H9 (cell line): ENCODE measurements around the gene NCKAP5. TPM values are rescaled to one million over a fixed set of nuclear protein-coding genes. Genes with fewer than 3 reads are reported as not detected.

Experiments
- DNase-seq: peaks from one replicate; pipeline ENCODE4 v3.0.0-alpha.2; 2017
- H2AFZ ChIP-seq: one replicate; pipeline ENCODE4 v1.6.1; 2013; ENCODE audit warnings: mild to moderate bottlenecking, low read length, control low read depth, moderate library complexity
- H2AK5ac ChIP-seq: 2 replicates; pipeline ENCODE4 v1.6.1; 2013; ENCODE audit warnings: low read length, control low read depth, mixed read lengths; ENCODE audit not compliant: insufficient read length
- H2BK120ac ChIP-seq: one replicate; pipeline ENCODE4 v1.6.1; 2013; ENCODE audit warnings: low read depth, mild to moderate bottlenecking, low read length, control low read depth, inconsistent platforms; ENCODE audit not compliant: poor library complexity, severe bottlenecking
- H2BK12ac ChIP-seq: 2 replicates; pipeline ENCODE4 v1.6.1; 2013; ENCODE audit warnings: low read length, control low read depth, mixed read lengths, low read depth; ENCODE audit not compliant: insufficient read length
- H2BK15ac ChIP-seq: 2 replicates; pipeline ENCODE4 v1.6.1; 2013; ENCODE audit warnings: low read depth, low read length, control low read depth
- H2BK20ac ChIP-seq: one replicate; pipeline ENCODE4 v1.6.1; 2013; ENCODE audit warnings: low read depth, mild to moderate bottlenecking, low read length, control low read depth, inconsistent platforms; ENCODE audit not compliant: poor library complexity, severe bottlenecking
- H2BK5ac ChIP-seq: 2 replicates; pipeline ENCODE4 v1.6.1; 2013; ENCODE audit warnings: low read length, control low read depth, mixed read lengths; ENCODE audit not compliant: insufficient read length
- H3K14ac ChIP-seq: 2 replicates; pipeline ENCODE4 v1.6.1; 2013; ENCODE audit warnings: low read length, control low read depth; ENCODE audit not compliant: insufficient read depth
- H3K18ac ChIP-seq: 2 replicates; pipeline ENCODE4 v1.6.1; 2013; ENCODE audit warnings: low read depth, mild to moderate bottlenecking, mixed read lengths, low read length, control low read depth; ENCODE audit not compliant: insufficient read length
- H3K23ac ChIP-seq: 2 replicates; pipeline ENCODE4 v1.6.1; 2013; ENCODE audit warnings: low read length, control low read depth, mixed read lengths, low read depth; ENCODE audit not compliant: insufficient read length
- H3K23me2 ChIP-seq: 2 replicates; pipeline ENCODE4 v1.6.1; 2013; ENCODE audit warnings: low read depth, mild to moderate bottlenecking, mixed read lengths, low read length, control low read depth; ENCODE audit not compliant: insufficient read length, poor library complexity, severe bottlenecking
- H3K27ac ChIP-seq: 2 replicates; pipeline ENCODE4 v1.5.1; 2013; ENCODE audit warnings: low read length, control low read depth, mixed read lengths, low read depth; ENCODE audit not compliant: insufficient read length
- H3K27me3 ChIP-seq: 2 replicates; pipeline ENCODE4 v1.6.1; 2013; ENCODE audit warnings: low read length, control low read depth, inconsistent platforms; ENCODE audit not compliant: insufficient read depth
- H3K4ac ChIP-seq: 2 replicates; pipeline ENCODE4 v1.6.1; 2013; ENCODE audit warnings: low read depth, mild to moderate bottlenecking, control low read depth, inconsistent platforms, low read length, moderate library complexity
- H3K4me1 ChIP-seq: 2 replicates; pipeline ENCODE4 v1.6.1; 2013; ENCODE audit warnings: low read length, control low read depth, inconsistent platforms; ENCODE audit not compliant: insufficient read depth
- H3K4me2 ChIP-seq: 2 replicates; pipeline ENCODE4 v1.6.1; 2013; ENCODE audit warnings: low read length, control low read depth, mixed read lengths; ENCODE audit not compliant: insufficient read length, insufficient read depth
- H3K56ac ChIP-seq: 2 replicates; pipeline ENCODE4 v1.6.1; 2013; ENCODE audit warnings: low read depth, mild to moderate bottlenecking, mixed read lengths, low read length, control low read depth; ENCODE audit not compliant: insufficient read length
- H3K79me1 ChIP-seq: 2 replicates; pipeline ENCODE4 v1.6.1; 2013; ENCODE audit warnings: low read depth, mild to moderate bottlenecking, moderate library complexity, low read length, control low read depth, inconsistent platforms; ENCODE audit not compliant: insufficient read depth, poor library complexity, severe bottlenecking
- H3K79me2 ChIP-seq: 2 replicates; pipeline ENCODE4 v1.6.1; 2013; ENCODE audit warnings: low read length, control low read depth, inconsistent platforms; ENCODE audit not compliant: insufficient read depth
- H3K9ac ChIP-seq: 2 replicates; pipeline ENCODE4 v1.6.1; 2013; ENCODE audit warnings: low read length, control low read depth, mixed read lengths; ENCODE audit not compliant: insufficient read length; ENCODE audit errors: extremely low read depth
- H3K9me3 ChIP-seq: one replicate; pipeline ENCODE4 v1.6.1; 2013; ENCODE audit warnings: low read depth, low read length, inconsistent platforms; ENCODE audit not compliant: control insufficient read depth
- H3T11ph ChIP-seq: one replicate; pipeline ENCODE4 v1.6.1; 2013; ENCODE audit warnings: mild to moderate bottlenecking, low read length, control low read depth, inconsistent platforms
- H4K20me1 ChIP-seq: one replicate; pipeline ENCODE4 v1.6.1; 2013; ENCODE audit not compliant: control insufficient read depth, insufficient read length, insufficient read depth
- H4K5ac ChIP-seq: 2 replicates; pipeline ENCODE4 v1.6.1; 2013; ENCODE audit warnings: low read depth, mild to moderate bottlenecking, mixed read lengths, low read length, control low read depth; ENCODE audit not compliant: insufficient read length
- H4K8ac ChIP-seq: replicated peaks from 2 replicates; pipeline ENCODE4 v1.6.1; 2013; ENCODE audit warnings: low read length, control low read depth, mixed read lengths, low read depth; ENCODE audit not compliant: insufficient read length
- H4K91ac ChIP-seq: 2 replicates; pipeline ENCODE4 v1.6.1; 2013; ENCODE audit warnings: low read depth, mild to moderate bottlenecking, moderate library complexity, mixed read lengths, low read length, control low read depth; ENCODE audit not compliant: insufficient read length
- H3K27ac Mint-ChIP-seq, 3 experiments: 2 replicates in 2 of 3; 3 replicates in 1 of 3; pipeline ENCODE4 v1.8.0; 2020 to 2021; ENCODE audit warnings: mixed read lengths in 3 of 3, mild to moderate bottlenecking in 1 of 3, moderate library complexity in 1 of 3
- H3K27me3 Mint-ChIP-seq: 2 replicates; pipeline ENCODE4 v1.8.0; 2021; ENCODE audit warnings: low read depth, mild to moderate bottlenecking, moderate library complexity, mixed read lengths
- H3K36me3 Mint-ChIP-seq, 3 experiments: 2 replicates in 2 of 3; 3 replicates in 1 of 3; pipeline ENCODE4 v1.8.0; 2020 to 2021; ENCODE audit warnings: low read depth in 3 of 3, mixed read lengths in 3 of 3; ENCODE audit not compliant: insufficient read depth in 1 of 3
- H3K4me1 Mint-ChIP-seq, 2 experiments: 2 replicates each; pipeline ENCODE4 v1.8.0; 2020; ENCODE audit warnings: mixed read lengths in 2 of 2
- H3K4me3 Mint-ChIP-seq, 2 experiments: 2 replicates in 1 of 2; 3 replicates in 1 of 2; pipeline ENCODE4 v1.8.0; 2020 to 2021; ENCODE audit warnings: mild to moderate bottlenecking in 2 of 2, mixed read lengths in 2 of 2, moderate library complexity in 1 of 2
- H3K9me3 Mint-ChIP-seq, 2 experiments: 2 replicates in 1 of 2; 3 replicates in 1 of 2; pipeline ENCODE4 v1.8.0; 2020; ENCODE audit warnings: mild to moderate bottlenecking in 2 of 2, mixed read lengths in 2 of 2, moderate library complexity in 1 of 2
- CTCF ChIP-seq: fragments of 200-600 bp; sonication (generic); conservative IDR thresholded peaks from 3 replicates; pipeline ENCODE4 v1.8.0; 2021; ENCODE audit warnings: antibody characterized with exemption, mild to moderate bottlenecking
- WGBS: extraction: QIAGEN DNeasy Blood & Tissue Kit; methylation state at CpG from one replicate; pipeline ENCODE4 v1.1.7; 2013; ENCODE audit warnings: missing lambda C conversion rate, low lambda C conversion rate, mixed read lengths; ENCODE audit not compliant: insufficient read length; ENCODE audit errors: extremely low coverage; 5-methylcytosine and 5-hydroxymethylcytosine counted together
- total RNA-seq: library from RNA; stranded (reverse); gene quantifications from 2 replicates; pipeline ENCODE4 v1.2.1, GENCODE V29; 2021

NCKAP5 gene
- total RNA-seq, 1 experiment from 2014 or later: 0.26 TPM

DNA sequence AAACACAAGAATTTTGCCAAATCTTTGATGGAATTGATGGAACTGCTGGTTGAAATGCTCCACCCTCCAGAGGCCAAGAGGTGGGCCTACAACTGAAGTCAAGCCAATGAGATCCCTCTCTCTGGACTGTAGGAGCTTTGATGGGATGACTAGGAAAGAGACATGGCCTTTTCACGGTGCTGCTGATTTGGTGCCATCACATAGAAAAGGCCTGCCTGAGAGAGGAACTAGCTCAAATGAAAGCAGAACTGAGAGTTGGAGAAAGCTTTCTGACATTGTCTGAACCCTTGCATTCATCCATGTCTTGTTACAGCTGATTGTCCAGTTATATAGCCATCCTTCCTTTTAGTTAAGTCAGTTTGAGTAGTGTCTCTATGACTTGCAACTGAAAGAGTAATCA lies 614.5 kb downstream of the NCKAP5 start:
- Histone ChIP-seq H3K23ac (no peak overlapping the region), H4K8ac (no peak overlapping the region), H2AK5ac (no peak overlapping the region), H2BK20ac (no peak overlapping the region), H2BK15ac (no peak overlapping the region), H3K4ac (no peak overlapping the region), H3K4me1 (no peaks in the 10 kb centered on the region), H4K20me1 (no peaks in the 10 kb centered on the region), H3K14ac (no peak overlapping the region), H3K4me2 (no peak overlapping the region), H4K5ac (no peak overlapping the region), H3K79me2 (no peaks in the 10 kb centered on the region), H3T11ph (no peak overlapping the region), H4K91ac (no peak overlapping the region), H3K18ac (no peak overlapping the region), H3K23me2 (no peaks in the 10 kb centered on the region), H3K9me3 (no peaks in the 10 kb centered on the region), H3K27me3 (no peaks in the 10 kb centered on the region), H3K56ac (no peak overlapping the region), H3K27ac (no peak overlapping the region), H3K79me1 (no peaks in the 10 kb centered on the region), H2BK120ac (no peak overlapping the region), H2AFZ (no peak overlapping the region), H2BK12ac (no peak overlapping the region), H3K9ac (no peak overlapping the region), H2BK5ac (no peak overlapping the region)
- Mint-ChIP-seq H3K9me3 (no peaks in the 10 kb centered on the region), H3K27ac (no peak overlapping the region), H3K36me3 (no peaks in the 10 kb centered on the region), H3K4me3 (no peak overlapping the region), H3K4me1 (peaks cover 2 to 5% of the 10 kb centered on the region in 2 experiments; a peak in 2 of 4 replicates), H3K27me3 (no peaks in the 10 kb centered on the region)
- no CpG with 5 or more reads among the region's 1 CpG for WGBS
- no peak; the same call in 2 of the 3 replicates for TF ChIP-seq CTCF
- DNase-seq: no peak
